Adrenal gland (tissue), 12 donors: ENCODE measurements around the gene SLC1A7. TPM values are rescaled to one million over a fixed set of nuclear protein-coding genes. Genes with fewer than 3 reads are reported as not detected.
A peak's percentile ranks its signal among the peaks of the same experiment; 100 is the strongest.

Source experiments
- DNase-seq, 7 donors: peaks; one replicate each; pipeline ENCODE4 v3.0.0-alpha.2; 2019 to 2020
- H3K27ac ChIP-seq, 5 donors: fragments of 200-600 bp; sonication (generic) in 4 of 5; 1 replicate in 3 of 5; 2 replicates in 2 of 5; pipeline versions ENCODE4 v1.5.1 to v1.8.0; 2016 to 2020; ENCODE audit warnings: mild to moderate bottlenecking in 1 of 5
- H3K27me3 ChIP-seq: fragments of 200-600 bp; 2 replicates; pipeline ENCODE4 v1.8.0; 2021
- H3K36me3 ChIP-seq, 2 donors: fragments of 200-600 bp; replicated peaks in 1 of 2; 1 replicate in 1 of 2; 2 replicates in 1 of 2; pipeline versions ENCODE4 v1.5.1 to v1.8.0; 2018 to 2022
- H3K4me1 ChIP-seq, 2 donors: fragments of 200-600 bp; replicated peaks in 1 of 2; 1 replicate in 1 of 2; 2 replicates in 1 of 2; pipeline versions ENCODE4 v1.5.1 to v1.8.0; 2018 to 2021
- H3K4me3 ChIP-seq, 4 donors: fragments of 200-600 bp; sonication (generic) in 3 of 4; one replicate each; pipeline ENCODE4 v1.5.1; 2016 to 2018
- H3K9me3 ChIP-seq, 3 donors: fragments of 200-600 bp; sonication (generic) in 1 of 3; replicated peaks in 1 of 3; 1 replicate in 2 of 3; 2 replicates in 1 of 3; pipeline versions ENCODE4 v1.5.1 to v1.8.0; 2016 to 2021
- POLR2A ChIP-seq, 2 donors: fragments of 450-650 bp; IDR thresholded peaks; one replicate each; pipeline ENCODE4 v1.6.1; 2017; ENCODE audit warnings: antibody characterized with exemption in 2 of 2, mild to moderate bottlenecking in 2 of 2, moderate library complexity in 1 of 2
- WGBS, 4 donors: extraction: QIAGEN DNeasy Blood & Tissue Kit in 2 of 4; methylation state at CpG; one replicate each; pipeline versions ENCODE4 v1.1.5 to v1.1.7; 2013 to 2017; 5-methylcytosine and 5-hydroxymethylcytosine counted together
- intact Hi-C, 2 donors: fragments of 100-400 bp; cut with DNase I; formaldehyde crosslinking; loops; one replicate each; pipeline versions ENCODE4 v1.14.1 to v1.15.0; 2022 to 2023
- polyA plus RNA-seq, 3 donors: library from polyadenylated mRNA; stranded (reverse); fragments of 200-250 nt in 2 of 3; fragments of 350-450 nt in 1 of 3; fragmentation: Illumina TruSeq in 1 of 3; extraction: RNeasy Lipid Tissue Mini Kit (QIAGEN cat#74804) in 1 of 3; gene quantifications; one replicate each; pipeline ENCODE4 v1.2.3, GENCODE V29; 2013 to 2014
- total RNA-seq, 9 donors: library from RNA; depleted of rRNA in 4 of 9; stranded (reverse); fragments of >200 nt in 4 of 9; fragments of 120-200 nt in 1 of 9; fragmentation: NEBNext Ultra II Directional in 1 of 9; extraction: Animal tissue kit (Norgen Biotek cat#: 25700) in 1 of 9; gene quantifications; one replicate each; pipeline versions ENCODE4 v1.1.0 to v1.2.4, GENCODE V29; 2013 to 2023
- TF ChIP-seq, protein P1 (sequence below), 6 experiments: fragments of 450-650 bp in 4 of 6; fragments of 200-600 bp in 2 of 6; sonication (generic) in 1 of 6; IDR thresholded peaks; 1 replicate in 5 of 6; 2 replicates in 1 of 6; pipeline versions ENCODE4 v1.5.1 to v1.8.0; 2016 to 2021; ENCODE audit warnings: antibody characterized with exemption in 6 of 6, mild to moderate bottlenecking in 2 of 6, moderate library complexity in 1 of 6
- donor health status: healthy with polysubstance abuse.
- donor health status: Bipolar disorder and iron deficiency.
- donor health status: DM: yes; HTN: yes; CAD: no.
- donor health status: DM: no; HTN: no; CAD: no.
- donor health status: DM: no; HTN: no; CAD: no.
- donor health status: DM: yes; HTN: yes; CAD: no.

Gene SLC1A7
- total and polyA plus RNA-seq, 12 donors: 0.05 to 1.6 (median 0.17) TPM; not detected in 7

DNA sequence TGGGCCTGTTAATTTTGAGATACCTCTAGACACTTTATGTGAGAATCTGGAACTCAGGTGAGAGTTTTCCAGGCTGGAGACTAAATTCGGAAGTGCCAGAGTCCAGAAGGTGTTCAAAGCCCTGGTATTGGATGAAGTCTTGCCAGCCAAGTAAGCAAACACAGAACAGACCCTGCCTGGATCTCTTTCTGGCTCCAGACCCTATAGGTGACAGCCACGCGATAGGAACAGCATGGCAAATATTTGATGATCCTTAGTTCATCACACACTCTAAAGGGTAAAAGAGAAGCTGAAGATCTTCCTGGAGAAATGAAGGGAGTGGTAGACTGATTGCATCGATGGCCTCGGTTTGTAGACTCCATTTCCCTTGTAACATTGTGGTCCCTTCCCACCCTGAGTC is 30.7 kb downstream of the SLC1A7 start:
- TF ChIP-seq, protein P1, sequence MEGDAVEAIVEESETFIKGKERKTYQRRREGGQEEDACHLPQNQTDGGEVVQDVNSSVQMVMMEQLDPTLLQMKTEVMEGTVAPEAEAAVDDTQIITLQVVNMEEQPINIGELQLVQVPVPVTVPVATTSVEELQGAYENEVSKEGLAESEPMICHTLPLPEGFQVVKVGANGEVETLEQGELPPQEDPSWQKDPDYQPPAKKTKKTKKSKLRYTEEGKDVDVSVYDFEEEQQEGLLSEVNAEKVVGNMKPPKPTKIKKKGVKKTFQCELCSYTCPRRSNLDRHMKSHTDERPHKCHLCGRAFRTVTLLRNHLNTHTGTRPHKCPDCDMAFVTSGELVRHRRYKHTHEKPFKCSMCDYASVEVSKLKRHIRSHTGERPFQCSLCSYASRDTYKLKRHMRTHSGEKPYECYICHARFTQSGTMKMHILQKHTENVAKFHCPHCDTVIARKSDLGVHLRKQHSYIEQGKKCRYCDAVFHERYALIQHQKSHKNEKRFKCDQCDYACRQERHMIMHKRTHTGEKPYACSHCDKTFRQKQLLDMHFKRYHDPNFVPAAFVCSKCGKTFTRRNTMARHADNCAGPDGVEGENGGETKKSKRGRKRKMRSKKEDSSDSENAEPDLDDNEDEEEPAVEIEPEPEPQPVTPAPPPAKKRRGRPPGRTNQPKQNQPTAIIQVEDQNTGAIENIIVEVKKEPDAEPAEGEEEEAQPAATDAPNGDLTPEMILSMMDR (IDR thresholded peaks at IDR 0.05): no peak
- no peak for TF ChIP-seq POLR2A (IDR thresholded peaks at IDR 0.05)
- H3K27ac ChIP-seq: no peak overlapping the region
- H3K9me3 ChIP-seq: no peaks in the 10 kb centered on the region
- intact Hi-C loops: no loop called here
- H3K27me3 ChIP-seq: no peaks in the 10 kb centered on the region
- H3K4me1 ChIP-seq: peaks cover 0 to 3% of the 10 kb centered on the region in 2 donors
- no peaks in the 10 kb centered on the region for H3K36me3 ChIP-seq
- no peak overlapping the region for H3K4me3 ChIP-seq
- 71 to 77% (median 73%) methylated on average over 5 of the region's 5 CpGs for WGBS, 4 donors
- no peak for DNase-seq

DNA sequence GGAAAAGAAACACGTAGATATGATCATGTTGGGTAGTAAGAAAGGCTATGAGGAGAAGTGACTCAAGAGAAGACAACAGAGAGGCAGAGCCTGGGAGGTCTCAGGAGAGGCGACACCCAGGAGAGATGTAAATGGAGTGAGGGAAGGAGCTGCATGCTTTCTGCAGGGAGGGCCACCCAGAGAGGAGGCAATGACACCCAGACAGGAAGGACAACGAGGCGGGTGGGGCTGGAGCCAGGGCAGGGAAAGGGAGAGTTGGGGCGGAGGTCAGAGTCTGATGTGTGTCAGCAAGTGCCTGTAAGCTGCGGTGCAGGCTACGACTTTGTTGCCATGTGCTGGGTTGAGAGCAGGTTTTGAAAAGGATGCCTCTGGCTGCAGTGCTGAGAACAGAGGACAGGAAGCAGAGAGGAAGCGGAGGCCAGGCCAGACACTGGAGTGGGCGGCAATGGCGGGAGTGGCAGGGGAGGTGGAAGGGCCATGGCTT is 31.3 kb downstream of the SLC1A7 start:
- Histone ChIP-seq H3K9me3 (no peaks in the 10 kb centered on the region), H3K27me3 (no peaks in the 10 kb centered on the region), H3K27ac (no peak overlapping the region), H3K36me3 (no peaks in the 10 kb centered on the region), H3K4me1 (peaks cover 0 to 3% of the 10 kb centered on the region in 2 donors), H3K4me3 (no peak overlapping the region)
- intact Hi-C loops: no loop called here
- TF ChIP-seq, protein P1 (IDR thresholded peaks at IDR 0.05): no peak
- no peak for TF ChIP-seq POLR2A (IDR thresholded peaks at IDR 0.05)
- 60 to 75% (median 65%) methylated on average over 10 of the region's 10 CpGs for WGBS, 4 donors
- DNase-seq: peak in 1 of 7 donors; percentile 30

DNA sequence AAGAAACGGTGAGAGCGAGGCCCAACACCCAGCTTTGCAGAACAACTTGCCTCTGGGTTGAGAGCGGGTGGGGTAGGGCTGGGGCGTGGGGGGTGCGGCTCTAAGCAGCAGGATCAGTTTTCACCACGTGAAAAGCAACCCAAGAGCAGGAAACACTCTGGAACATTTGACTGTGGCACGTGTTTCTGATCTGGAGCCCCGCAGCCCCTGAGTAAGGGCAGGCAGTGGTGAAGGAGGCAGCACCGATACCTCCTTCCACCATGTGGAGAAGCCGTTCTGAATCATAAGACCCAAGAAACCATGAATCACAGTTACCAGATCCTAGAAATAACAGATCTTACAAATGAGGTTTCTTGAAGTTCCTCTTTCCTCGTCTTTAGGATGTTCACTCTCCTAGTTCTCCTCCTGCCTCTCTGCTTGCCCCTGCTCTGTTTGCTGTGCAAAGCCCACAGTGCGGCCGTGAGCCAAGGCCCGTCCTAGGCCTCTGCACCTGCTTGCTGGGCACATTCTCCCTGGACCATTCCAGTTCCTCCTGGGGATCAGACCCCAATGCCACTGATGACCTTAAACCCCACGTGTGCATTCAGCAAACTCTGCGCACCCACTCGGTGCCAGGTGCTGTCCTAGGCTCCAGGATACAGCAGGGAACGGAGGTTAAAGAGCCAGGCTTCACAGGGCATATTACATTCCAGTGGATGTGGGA is 31.9 kb downstream of the SLC1A7 start:
- Histone ChIP-seq H3K27me3 (no peaks in the 10 kb centered on the region), H3K27ac (peak overlapping the region in 1 of 5 donors; percentile 34), H3K4me1 (peaks cover 0 to 3% of the 10 kb centered on the region in 2 donors), H3K4me3 (no peak overlapping the region), H3K36me3 (no peaks in the 10 kb centered on the region), H3K9me3 (no peaks in the 10 kb centered on the region)
- intact Hi-C loops: no loop called here
- no peak for DNase-seq
- 65 to 69% (median 67%) methylated on average over 14 to 18 of the region's 18 CpGs for WGBS, 4 donors
- TF ChIP-seq, protein P1 (IDR thresholded peaks at IDR 0.05): no peak
- TF ChIP-seq POLR2A (IDR thresholded peaks at IDR 0.05): no peak

DNA sequence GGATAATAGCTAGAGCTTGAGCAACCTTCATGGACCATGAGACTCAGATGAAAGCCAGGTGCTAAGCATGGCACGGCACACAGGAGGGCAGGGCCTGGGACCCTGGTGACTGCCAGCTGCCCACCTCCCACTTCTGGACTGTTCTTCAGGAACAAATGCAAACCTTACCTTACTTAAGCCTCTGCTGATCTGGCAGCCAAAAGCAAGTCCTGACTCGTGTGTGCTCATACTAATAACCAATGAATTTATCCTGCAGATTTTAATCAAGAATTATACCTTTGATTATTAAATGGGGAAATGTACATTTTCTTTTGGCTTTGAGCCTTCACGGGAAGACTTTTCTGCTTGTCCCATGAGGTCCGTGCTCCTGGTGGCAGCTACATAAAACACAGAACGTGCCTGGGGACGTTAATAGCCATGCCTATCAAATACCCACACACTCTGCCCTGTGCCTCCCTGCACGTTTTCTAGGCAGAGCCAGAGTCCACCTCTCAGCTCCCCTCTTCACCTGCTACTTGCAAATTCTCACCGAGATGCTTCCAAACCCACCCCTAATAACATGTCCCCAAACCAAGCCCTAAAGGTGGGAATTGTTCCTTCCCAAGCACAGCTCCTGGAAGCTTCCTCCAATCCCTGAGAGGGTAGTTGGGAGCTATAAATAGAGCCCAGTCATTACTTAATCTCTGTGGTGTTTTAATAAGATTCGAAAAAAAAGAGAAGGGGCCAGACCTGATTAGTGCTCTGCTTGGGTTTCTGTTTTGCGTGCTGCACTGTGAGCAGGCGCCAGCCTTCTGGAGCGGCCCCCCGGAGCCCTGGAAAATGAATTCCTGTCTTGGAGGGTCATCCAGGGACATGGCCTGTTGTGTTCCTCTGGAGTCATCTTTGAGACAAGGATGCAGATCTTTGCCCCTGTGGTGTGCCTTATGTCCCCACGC is 33.5 kb downstream of the SLC1A7 start:
- DNase-seq: no peak
- intact Hi-C loops: no loop called here
- Histone ChIP-seq H3K27me3 (no peaks in the 10 kb centered on the region), H3K9me3 (no peaks in the 10 kb centered on the region), H3K4me3 (no peak overlapping the region), H3K4me1 (peaks cover 0 to 3% of the 10 kb centered on the region in 2 donors), H3K27ac (no peak overlapping the region), H3K36me3 (no peaks in the 10 kb centered on the region)
- TF ChIP-seq, protein P1 (IDR thresholded peaks at IDR 0.05): no peak
- TF ChIP-seq POLR2A (IDR thresholded peaks at IDR 0.05): no peak
- WGBS, 4 donors: 62 to 69% (median 67%) methylated on average over 13 to 14 of the region's 14 CpGs
